Frontal cortex (tissue), 4 donors: ENCODE data around the gene CCL26. TPM values are rescaled to one million over a fixed set of nuclear protein-coding genes. Genes with fewer than 3 reads are reported as not detected.
"Not testable (repeated sequence)": the region's sequence is repeated elsewhere in the genome, so short reads cannot be mapped to it uniquely, and the experiment has no call there.

ENCODE experiments used
- DNase-seq, 2 donors: peaks; one replicate each; pipeline ENCODE4 v3.0.0; 2012; ENCODE audit warnings: low spot score in 2 of 2
- FAIRE-seq: peaks from 2 replicates; lab custom pipeline; 2012; peaks lifted over from hg19 to GRCh38; lab: Jason Lieb, UNC
- total RNA-seq: library from RNA; depleted of rRNA; stranded (reverse); fragments of >200 nt; gene quantifications from one replicate; pipeline ENCODE4 v1.2.3, GENCODE V29; 2014
- donor health status: control.
- donor health status: control.
- donor health status: control.

CCL26 gene
- total RNA-seq, 1 donor from 2014 or later, result not detected

- DNase-seq (no peak), FAIRE-seq (no peak)
These were observed 23.8 kb upstream of the CCL26 start for GRCh38 chr7:75795831-75796285.

DNA sequence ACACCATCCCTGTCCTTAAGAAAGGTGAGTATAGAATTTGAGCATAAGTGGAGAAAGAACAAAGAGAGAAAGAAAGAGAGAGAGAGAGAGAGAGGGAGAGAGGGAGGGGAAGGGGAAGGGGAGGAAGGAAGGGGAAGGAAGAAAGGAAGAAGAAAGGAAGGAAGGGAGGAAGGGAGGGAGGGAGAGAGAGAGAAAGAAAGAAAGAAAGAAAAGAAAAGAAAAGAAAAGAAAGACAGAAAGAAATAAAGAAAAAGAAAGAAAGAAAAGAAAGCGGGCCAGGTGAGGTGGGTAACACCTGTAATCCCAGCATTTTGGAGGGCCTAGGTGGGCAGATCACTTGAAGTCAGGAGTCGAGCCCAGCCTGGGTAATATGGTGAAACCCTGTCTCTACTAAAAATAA, 21.7 kb upstream of the CCL26 start:
- no peak for FAIRE-seq
- DNase-seq, result no peak

DNA sequence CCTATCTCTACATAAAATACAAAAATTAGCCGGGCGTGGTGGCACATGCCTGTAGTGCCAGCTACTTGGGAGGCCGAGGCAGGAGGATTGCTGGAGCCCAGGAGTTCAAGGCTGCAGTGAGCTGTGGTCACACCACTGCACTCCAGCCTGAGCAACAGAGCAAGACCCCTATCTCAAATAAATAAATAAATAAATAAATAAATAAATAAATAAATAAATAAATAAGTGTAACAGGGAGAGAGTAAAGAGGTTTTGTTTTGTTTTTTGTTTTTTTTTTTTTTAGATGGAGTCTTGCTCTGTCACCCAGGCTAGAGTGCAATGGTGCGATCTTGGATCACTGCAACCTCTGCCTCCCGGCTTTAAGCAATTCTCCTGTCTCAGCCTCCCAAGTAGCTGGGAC, 20.6 kb upstream of the CCL26 start:
- not testable (repeated sequence) for FAIRE-seq, DNase-seq

DNA sequence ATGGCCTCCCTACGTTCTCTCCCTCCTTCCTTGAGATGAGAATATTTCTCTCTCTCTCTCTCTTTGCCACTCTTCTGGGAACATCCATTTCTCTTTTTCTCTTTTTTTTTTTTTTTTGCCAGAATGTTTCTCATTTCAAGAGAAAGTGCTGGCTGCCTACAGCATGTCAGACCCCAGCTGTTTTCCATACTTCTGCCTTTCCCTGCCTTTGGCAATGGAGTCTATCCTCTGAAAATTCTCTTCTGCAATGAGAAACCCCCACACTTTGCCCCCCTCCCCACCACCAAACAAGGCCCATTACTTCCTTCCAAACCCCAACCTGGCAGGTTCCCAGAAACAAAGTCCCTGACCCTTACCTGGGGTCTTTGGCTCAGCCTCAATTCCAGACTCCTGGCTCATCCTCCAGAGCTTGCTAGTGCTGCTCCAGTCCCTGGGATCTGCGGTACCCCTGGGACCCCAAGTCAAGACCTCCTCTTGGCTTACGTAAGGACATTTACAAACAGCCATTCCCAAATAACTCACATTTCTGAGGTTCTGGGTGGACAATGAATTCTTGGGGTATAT, 17.4 kb upstream of the CCL26 start:
- DNase-seq (no peak), FAIRE-seq (no peak)

DNA sequence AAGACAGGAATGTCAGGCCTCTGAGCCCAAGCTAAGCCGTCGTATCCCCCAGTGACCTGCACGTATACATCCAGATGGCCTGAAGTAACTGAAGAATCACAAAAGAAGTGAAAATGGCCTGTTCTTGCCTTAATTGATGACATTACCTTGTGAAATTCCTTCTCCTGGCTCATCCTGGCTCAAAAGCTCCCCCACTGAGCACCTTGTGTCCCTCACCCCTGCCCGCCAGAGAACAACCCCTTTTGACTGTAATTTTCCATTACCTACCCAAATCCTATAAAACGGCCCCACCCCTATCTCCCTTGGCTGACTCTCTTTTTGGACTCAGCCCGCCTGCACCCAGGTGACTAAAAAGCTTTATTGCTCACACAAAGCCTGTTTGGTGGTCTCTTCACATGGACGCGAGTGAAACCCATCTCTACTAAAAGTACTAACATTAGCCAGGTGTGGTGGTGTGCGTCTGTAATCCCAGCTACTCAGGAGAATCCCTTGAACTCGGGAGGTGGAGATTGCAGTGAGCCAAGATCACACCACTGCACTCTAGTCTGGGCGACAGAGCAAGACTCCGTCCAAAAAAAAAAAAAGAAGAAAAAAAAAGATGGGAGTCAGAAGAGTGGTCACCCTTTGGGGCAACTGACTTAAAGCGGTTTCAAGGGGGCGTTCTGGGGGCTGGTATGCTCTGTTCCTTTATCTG, 16.3 kb upstream of the CCL26 start:
- FAIRE-seq, DNase-seq: not testable (repeated sequence)

- DNase-seq, FAIRE-seq: not testable (repeated sequence)
These were observed 11.0 kb upstream of the CCL26 start for GRCh38 chr7:75783058-75783457.

GRCh38 chr7:75780647-75781273, 8.7 kb upstream of the CCL26 start:
- DNase-seq, FAIRE-seq: not testable (repeated sequence)

DNA sequence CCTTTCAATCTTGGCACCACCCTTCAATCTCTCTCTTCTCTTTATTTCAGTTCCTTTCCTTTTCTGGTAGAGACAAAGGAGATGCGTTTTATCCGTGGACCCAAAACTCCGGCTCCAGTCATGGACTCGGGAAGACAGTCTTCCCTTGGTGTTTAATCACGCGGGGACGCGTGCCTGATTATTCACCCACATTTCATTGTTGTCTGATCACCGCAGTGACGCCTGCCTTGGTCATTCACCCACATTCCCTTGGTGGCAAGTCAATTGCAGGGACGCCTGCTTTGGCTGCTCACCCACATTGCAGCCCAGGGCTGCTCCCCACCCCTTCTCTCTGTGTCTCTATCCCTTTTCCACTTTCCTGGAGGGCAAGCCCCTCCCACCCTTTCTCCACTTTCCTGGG, 7.5 kb upstream of the CCL26 start:
- not testable (repeated sequence) for DNase-seq, FAIRE-seq

GRCh38 chr7:75779035-75779434, 7.0 kb upstream of the CCL26 start:
- not testable (repeated sequence) for DNase-seq, FAIRE-seq

GRCh38 chr7:75776295-75776971, 4.4 kb upstream of the CCL26 start:
- DNase-seq (no peak), FAIRE-seq (no peak)

- DNase-seq, FAIRE-seq: not testable (repeated sequence)
These were observed 1.9 kb upstream of the CCL26 start for GRCh38 chr7:75773958-75774357.

GRCh38 chr7:75771224-75771623, 787 bp downstream of the CCL26 start:
- DNase-seq, result no peak

DNA sequence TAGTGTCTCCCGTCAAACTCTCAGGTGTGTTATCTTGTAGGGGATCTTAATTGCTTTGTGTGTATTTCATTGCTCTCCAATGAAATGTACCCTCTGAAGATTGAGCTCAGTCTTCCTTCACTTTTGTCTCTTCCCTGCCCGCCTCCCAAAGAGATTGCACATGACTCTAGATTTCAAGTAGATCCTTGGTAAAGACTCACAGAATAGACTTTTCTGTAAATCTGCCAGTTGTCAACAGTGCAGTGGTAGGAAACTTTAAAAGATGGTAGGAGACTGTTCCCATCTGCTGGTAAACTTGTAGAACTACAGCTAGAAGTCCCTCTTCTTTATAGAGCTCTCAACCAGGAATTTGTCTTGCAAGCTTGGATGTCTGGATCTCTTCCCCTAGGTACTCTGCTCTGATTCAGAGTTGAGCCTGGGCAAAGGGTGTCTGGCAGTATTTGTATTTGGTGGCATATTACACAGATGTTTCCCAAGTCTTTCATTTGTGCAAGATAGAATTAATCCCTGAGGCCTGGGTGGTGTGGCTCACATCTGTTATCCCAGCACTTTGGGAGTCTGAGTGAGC, 9.6 kb downstream of the CCL26 start:
- DNase-seq (peak; percentile 70 to 87), FAIRE-seq (no peak)

More at GRCh38 chr7:75771224-75771623, 787 bp downstream of the CCL26 start:
- no peak for FAIRE-seq

DNA sequence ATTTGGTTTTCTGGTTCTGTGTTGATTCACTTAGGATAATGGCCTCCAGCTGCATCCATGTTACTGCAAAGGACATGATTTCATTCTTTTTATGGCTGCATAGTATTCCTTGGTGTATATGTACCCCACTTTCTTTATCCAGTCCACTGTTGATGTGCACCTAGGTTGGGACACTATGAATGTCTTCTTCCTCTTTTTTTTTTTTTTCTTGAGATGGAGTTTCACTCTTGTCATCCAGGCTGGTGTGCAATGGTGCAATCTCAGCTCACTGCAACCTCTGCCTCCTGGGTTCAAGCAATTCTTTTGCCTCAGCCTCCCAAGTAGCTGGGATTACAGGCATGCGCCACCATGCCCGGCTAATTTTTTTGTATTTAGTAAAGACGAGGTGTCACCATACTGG, 10.2 kb downstream of the CCL26 start:
- not testable (repeated sequence) for FAIRE-seq

DNA sequence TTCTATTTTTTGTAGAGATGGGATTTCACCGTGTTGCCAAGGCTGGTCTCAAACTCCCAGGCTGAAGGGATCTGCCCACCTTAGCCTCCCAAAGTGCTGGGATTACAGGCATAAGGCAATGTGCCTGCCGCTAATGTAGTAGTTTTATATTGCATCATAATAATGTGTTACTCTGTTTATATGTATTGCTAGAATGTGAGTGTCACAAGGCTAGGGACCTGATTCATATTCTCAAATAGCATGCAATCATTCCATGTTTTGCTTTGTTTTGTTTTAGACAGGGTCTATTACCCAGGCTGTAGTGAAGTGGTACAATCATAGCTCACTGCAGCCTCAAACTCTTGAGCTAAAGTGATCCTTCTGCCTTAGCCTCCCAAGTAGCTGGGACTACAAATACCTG, 13.5 kb downstream of the CCL26 start:
- DNase-seq, result no peak
- no peak for FAIRE-seq

More for the DNA sequence above, 10.2 kb downstream of the CCL26 start:
- not testable (repeated sequence) for DNase-seq

DNA sequence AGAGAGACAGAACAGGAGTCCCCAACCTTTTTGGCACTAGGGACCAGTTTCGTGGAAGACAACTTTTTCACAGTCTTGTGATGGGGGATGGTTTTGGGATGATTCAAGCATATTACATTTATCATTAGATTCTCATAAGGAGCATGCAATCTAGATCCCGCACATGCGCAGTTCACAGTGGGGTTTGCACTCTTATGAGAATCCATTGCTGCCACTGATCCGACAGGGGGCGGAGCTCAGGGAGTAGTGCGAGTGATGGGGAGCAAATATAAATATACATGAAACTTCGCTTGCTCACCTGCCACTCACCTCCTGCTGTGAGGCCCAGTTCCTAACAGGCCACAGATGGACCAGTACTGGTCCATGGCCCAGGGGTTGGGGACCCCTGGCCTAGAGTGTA, 14.2 kb downstream of the CCL26 start:
- FAIRE-seq (no peak), DNase-seq (no peak)

- DNase-seq, result no peak
- FAIRE-seq, result no peak
These were observed 14.9 kb downstream of the CCL26 start for GRCh38 chr7:75756991-75757676.

DNA sequence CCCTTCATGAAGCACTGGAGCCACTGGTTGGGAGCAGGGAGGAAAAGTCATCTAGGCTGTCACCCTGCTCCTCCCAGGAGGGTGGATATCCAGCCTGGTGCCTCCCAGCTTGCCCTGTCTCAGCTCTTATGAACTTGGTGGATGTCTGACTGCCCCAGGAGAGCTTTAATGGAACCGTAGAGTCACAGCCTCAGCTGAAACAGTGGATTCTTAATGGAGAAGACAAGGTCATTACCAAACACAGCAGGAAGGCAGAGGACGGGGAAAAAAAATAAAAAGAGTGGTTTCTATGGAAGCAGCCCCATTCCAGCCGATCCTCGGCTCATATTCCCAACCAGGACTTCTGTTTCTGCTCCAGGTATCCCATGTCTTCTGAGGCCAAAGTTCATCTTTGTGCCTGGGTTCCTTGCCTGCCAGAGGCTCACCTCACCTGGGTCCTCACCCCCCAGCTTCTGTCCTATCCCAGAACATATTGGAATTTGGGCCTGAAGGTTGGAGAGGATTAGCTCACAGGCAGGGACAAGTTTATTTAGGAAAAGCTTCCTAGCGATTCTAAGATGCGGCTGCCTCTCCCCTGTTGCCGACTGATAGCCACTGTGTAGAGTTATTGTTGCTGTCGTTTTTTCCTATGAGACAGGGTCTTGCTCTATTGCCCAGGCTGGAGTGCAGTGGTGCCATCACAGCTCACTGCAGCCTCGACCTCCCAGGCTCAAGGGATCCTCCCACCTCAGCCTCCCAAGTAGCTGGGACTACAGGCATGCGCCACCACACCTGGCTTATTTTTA, 15.6 kb downstream of the CCL26 start:
- no peak for FAIRE-seq
- DNase-seq, result no peak

- no peak for FAIRE-seq
- no peak for DNase-seq
These were observed 28.6 kb downstream of the CCL26 start for GRCh38 chr7:75743455-75743859.
